GM21528 (cell line): Measurements from ENCODE around the gene RAB10.
"Not testable (repeated sequence)": the region's sequence is repeated elsewhere in the genome, so short reads cannot be mapped to it uniquely, and the experiment has no call there.

ENCODE experiments used
- ATAC-seq: cut with Tn5 transposase; IDR thresholded peaks from one replicate; pipeline ENCODE4 v1.9.1; 2021; ENCODE audit warnings: mild to moderate bottlenecking, moderate library complexity; ENCODE audit not compliant: unreplicated experiment, low FRiP score

Gene RAB10

DNA sequence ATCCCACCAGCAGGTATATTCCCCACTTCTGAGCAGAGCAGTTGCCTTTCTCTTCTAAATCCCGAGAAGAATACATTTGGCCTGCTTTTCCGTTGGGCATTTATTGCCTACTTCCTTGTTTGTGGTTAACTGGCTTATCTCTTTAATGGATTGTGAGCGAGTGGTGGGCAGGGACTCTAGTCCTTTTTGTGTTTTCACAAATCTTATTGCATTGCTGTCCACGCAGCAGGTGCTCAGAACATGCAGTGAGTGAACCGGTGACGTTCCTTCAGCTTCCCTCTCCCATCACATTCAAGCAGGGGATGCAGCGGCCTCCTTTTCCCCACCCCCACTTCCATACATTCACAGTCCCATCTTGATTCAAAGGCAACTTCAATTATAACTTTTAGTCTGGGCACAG lies 110.1 kb downstream of the RAB10 start:
- no peak for ATAC-seq

DNA sequence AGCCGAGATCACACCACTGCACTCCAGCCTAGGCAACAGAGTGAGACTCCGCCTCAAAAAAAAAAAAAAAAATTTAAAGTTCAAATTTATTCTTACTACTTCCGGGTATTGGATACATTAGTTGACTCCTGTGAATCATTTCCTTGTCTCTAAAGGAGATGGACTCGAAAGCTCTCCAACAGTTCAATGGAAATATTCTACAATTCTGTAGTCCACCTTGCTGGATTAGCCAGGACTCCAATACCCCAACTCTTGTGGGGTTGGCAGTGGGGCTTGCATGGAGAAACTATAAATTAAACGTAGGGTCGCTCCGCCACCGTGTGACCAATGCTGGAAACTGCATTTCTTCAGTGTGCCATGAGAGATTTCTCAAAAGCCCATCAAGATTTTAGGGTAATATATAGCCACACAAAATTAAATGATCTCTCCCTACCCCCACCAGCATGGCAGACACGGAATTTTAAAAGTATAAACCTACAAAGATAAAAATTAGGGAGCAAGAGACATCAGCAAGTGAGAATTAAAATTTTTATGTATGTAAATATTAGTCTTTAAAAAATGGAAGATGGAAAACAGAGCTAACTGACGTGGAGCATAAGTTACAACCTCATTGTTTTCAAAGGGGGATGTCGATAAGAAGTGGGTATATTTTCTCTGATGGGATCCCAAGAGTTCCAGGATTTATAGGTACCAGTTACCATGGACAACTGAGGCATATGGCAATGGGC lies 111.2 kb downstream of the RAB10 start:
- no peak for ATAC-seq

DNA sequence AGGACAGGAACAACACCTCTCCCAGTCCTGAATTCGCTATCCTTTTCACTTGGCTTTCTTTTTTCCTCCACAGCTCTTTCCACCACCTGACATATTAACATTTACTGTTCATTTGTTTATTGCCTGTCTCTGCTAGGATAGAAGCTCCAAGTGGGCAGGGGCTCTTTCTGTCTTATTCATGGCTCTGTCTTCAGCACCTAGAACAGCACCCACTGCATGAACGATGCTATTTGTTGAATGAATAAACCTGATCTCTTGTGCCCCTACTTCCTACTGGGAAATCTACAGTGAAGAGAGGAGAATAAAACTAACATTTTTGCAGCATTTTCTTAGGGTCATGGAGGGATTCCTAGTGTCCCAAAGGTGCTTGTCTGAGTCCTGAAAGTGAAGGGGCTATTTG lies 114.6 kb downstream of the RAB10 start:
- ATAC-seq: no peak

DNA sequence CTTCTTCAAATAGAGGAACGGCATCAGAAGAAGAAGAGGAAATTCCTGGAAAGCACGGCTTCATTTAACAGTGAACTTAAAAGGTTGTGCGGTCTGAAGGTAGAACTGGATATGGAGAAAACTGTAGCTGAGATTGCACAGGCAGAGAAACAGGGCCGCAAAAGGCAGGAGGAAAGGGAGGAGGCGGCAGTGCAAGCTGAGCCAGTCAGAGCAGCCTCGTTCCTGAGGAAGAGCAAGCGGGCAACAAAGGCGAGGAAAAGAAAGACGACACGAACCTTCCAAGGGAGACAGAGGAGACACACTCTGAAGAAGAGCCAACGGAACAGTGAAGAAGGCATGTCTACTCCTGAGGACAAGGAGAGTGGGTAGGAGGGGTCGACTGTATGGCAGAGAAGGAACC lies 116.4 kb downstream of the RAB10 start:
- ATAC-seq: no peak

DNA sequence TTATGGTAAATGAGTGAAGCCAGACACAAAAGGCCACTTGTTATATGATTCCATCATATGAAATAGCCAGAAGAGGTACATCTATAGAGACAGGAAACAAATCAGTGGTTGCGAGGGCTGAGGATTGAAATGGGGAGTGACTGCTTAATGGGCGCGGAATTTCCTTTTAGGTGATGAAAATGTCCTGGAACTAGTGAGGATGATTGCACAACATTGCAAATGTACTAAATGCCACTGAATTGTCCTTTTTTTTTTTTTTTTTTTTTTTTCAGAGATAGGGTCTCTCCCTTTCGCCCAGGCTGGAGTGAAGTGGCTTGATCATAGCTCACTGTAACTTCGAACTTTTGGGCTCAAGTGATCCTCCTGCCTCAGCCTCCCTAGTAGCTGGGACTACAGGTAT lies 123.7 kb downstream of the RAB10 start:
- no peak for ATAC-seq

DNA sequence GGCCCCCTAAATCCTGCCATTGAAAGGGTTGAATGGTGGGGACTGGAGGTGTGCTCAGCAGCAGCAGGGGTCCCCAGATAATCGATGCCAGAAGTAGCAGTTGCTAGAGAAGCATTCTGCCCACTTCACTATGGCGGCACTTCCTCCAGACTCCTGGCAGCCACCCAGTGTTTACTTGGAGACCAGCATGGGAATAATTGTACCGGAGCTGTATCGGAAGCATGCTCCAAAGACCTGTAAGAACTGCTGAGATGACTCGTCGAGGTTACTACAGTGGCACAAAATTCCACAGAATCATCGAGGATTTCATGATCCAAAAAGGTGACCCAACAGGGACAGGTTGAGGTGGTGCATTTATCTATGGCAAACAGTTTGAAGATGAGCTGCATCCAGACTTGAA lies 128.0 kb downstream of the RAB10 start:
- ATAC-seq: no peak

DNA sequence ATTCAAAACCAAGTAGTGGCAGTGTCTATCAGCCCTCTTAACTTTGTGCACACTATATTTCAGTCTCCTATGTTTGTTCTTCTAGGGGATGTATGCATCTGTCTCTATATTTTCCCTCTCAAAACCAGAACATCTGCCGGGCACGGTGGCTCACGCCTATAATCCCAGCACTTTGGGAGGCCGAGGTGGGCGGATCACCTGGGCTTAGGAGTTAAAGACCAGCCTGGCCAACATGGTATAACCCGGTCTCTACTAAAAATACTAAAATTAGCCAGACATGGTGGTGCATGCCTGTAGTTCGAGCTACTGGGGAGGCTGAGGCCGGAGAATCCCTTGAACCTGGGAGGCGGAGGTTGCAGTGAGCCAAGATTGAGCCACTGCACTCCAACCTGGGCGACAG lies 129.1 kb downstream of the RAB10 start:
- no peak for ATAC-seq

DNA sequence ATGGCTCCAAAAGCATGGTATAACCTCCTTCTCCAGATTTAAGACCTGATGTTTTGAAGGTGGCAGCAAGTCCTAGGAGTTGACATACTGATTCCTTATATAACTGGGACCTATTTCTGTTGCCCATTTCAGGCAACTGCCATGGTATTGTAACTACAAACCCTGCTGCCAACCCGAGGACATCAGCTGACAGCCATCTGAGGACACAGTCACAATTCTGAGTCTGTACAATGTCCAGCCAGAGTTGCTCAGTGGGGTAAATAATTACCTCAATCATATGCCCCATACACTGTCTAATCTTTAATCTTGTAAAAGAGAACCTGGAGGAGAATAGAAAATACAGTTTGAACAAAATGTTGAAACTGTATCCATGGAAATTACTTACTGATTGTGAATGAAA lies 130.3 kb downstream of the RAB10 start:
- no peak for ATAC-seq

DNA sequence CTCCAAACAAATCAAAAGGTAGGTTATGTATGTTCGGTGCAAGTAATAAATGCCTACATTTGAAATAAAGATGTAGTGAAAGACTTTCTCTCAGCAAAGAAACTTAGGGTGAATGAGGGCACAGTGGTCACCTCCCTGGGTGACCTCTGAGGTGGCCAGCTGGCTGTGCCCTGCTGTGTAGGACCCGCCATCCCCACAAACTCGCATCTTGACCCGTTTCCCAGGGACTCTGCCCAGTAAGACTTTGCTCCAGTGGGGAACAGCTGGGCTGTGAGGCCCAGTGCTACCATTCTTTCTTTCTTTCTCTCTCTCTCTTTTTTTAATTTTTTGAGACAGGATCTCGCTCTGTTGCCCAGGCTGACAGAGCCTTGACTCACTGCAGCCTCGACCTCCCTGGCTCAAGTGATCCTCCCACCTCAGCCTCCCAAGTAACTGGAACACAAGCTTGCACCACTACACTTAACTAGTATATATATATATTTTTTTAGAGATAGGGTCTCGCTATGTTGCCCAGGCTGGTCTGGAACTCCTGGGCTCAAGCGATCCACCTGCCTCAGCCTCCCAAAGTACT lies 130.8 kb downstream of the RAB10 start:
- no peak for ATAC-seq

DNA sequence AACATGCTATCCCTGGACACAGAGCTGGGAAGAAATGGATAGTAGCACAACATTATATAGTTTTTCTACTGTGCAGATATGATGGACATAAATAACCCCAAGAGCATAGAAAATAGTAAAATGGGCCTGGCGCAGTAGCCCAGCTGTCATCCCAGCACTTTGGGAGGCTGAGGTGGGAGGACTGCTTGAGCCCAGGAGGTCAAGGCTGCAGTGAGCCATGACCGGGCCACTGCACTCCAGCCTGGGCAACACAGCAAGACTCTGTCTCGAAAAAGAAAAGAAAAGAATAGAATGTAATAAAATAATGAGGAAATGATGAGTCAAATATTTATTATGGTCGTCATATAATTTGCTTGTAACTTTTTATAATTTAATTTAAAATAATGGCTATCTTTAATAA lies 131.5 kb downstream of the RAB10 start:
- no peak for ATAC-seq

DNA sequence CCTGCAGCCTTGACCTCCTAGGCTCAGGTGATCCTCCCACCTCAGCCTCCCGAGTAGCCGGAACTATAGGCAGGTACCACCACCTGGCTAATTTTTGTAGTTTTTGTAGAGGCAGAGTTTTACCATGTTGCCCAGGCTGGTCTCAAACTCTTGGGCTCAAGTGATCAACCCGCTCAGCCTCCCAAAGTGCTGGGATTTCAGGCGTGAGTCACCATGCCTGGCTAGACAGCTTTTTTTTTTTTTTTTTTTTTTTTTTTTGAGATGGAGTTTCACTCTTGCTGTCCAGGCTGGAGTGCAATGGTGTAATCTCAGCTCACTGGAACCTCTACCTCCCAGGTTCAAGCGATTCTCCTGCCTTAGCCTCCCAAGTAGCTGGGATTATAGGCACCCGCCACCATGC lies 132.7 kb downstream of the RAB10 start:
- not testable (repeated sequence) for ATAC-seq

DNA sequence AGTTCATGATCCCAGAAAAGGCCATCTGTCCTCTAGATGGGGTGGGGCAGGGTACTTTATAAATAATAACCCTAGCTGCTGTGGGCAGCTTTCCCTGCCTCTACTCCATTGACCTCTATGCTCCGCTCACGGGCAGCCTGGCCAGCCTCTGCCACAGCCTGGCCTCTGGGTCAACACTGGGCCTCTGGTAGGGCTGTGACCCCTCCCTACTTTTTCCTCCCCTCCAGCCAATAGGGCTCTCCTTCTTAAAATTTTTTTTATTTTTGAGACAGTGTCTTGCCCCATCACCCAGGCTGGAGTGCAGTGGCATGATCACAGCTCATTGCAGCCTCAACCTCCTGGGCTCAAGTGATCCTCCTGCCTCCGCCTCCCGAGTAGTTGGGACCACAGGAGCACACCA lies 134.9 kb downstream of the RAB10 start:
- no peak for ATAC-seq

DNA sequence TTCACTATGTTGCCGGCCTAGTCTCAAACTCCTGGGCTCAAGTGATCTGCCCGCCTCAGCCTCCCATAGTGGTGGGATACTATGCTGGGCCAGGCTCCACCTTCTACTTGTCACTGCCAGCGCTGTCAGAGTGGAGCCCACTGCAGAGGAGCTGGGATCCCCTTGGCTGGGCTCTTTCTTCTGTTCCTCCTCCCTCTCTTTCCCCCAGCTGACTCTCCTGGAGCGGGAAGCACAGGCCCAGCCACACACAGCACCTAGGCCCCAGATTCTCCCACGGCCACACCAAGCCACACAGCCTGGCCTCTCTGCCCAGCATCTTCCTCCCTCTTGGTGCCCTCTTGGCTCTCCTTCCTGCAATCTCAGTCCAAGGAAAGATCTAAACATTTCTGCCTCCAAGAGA lies 135.3 kb downstream of the RAB10 start:
- ATAC-seq: no peak

DNA sequence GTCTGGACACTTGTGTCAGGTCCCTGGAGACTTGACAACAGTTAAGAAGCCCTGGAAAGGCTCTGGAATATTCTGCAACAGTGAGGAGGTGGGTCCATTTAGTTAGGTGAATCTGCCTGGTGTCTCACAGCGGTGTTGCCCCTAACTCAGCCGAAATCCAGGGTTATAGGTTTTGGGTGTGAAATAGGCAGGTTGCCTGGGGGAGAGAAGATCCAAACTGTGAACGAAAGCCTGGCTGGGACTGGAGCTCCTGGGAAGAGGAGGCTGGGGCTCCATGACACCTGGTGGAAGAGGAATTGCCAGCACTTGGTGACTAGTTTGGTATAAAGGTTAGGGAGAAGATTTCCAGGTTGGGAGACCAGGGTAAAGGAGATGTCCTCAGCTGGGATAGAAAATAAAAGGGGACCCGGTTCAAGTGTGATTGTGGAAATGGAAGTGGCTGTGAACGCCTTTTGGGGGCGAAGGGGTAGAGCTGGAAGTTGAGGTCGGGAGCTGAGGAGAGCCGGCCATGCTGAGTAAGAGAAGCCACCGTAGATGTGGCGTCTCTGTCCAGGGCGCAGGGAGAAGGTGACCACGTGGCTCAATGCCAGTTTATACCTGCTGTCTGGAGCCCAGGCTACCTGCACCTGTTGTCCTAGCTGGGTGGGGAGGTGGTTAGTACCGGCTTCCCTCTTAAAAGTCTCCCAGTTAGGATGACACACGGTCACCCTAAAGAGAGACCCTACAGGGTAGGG lies 136.0 kb downstream of the RAB10 start:
- no peak for ATAC-seq

DNA sequence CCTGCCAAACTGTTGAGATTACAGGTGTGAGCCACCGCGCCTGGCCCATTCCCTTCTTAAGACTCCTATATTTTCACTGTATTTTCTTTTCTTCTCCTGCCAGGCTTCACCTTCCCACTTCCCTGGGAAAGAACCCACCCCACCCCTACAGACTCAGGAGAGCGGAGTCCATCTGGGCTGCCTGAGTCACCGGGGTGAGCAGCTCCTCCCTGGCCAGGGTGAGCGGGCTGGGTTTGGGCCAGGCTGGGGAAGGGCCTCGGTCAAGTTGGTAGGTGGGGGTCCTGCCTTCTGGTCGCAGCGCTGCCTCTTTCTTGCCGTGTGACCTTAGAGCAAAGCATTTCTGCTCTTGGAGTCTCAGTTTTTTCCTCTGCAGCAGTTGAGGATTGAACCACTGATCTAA lies 136.9 kb downstream of the RAB10 start:
- no peak for ATAC-seq

DNA sequence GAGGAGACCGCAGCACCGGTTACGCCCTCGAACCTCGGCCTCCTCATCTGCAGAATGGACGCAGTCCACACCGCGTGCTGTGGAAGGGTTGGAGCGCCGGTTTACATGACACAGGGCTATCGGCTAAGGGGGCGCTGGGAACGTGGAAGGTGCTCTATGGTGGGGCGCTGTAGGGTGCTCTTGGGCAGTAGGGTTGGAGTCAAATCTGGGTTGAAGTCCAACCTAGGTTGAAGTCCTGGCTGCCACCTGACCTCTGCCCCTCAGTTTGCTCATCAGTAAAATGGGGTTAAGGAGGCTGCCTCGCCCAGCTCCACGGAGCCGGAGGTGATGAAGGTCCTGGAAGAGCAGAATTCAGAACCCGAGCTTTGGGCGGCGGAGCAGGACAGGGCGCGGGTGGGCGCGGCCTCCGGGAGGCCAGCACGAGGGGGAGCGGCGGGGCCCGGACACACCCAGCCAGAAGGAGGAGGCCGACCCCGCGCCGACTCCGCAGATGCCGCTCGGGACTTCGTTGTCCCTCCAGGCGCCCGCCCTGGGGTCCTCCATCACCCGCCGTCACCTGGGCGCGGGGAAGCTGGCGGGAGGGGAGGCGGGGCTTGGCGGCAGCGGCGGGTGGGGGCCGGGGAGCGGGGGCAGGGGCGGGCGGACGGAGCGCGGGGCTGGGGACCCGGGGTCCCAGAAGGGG lies 138.4 kb downstream of the RAB10 start:
- ATAC-seq: no peak

DNA sequence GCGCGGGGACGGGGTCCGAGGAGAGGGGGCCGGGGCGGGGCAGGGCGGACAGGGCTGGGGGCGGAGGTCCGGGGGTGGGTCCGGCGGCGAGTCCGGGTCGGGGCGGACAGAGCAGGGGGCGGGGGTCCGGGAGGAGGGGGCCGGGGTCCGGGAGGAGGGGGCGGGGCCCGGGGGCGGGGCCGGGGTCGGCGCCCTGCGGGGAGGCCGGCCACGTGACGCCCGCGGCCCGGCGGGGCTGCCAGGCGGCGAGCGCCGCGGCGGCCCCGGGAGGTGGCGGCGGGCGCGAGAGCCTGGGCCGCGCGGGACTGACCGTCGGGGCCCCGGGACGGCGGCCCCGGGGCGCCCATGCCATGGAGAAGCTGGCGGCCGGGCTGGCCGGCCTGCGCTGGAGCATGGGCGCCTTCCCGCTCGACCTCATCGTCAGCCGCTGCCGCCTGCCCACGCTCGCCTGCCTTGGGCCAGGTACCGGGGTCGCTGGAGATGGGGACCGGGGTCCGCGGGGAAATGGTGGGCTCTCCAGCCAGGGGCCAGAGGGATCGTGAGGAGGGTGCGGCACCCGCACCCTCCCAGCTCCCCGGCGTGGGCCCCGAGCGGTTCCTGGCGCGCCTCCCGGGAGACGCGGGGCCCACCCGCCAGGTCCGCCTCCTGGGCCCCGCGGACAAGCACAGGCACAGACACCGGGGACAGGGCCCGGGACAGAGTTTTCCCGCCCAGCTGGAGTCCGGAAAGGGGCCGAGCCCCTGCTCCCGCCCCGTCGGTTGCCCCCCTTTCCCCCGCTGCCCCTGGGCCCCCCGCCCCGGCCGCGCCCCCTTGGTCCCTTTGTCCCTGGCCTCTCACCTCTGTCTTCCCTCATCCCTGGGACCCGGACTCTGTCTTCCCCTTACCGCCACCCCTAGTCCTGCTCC lies 139.2 kb downstream of the RAB10 start, which contains the start of gene GAREM2:
Gene GAREM2, plus strand, starts transcription at position 218 of the 905 bp plus-strand sequence. Its CDS starts 133 bp downstream, at position 351.
- no peak for ATAC-seq

DNA sequence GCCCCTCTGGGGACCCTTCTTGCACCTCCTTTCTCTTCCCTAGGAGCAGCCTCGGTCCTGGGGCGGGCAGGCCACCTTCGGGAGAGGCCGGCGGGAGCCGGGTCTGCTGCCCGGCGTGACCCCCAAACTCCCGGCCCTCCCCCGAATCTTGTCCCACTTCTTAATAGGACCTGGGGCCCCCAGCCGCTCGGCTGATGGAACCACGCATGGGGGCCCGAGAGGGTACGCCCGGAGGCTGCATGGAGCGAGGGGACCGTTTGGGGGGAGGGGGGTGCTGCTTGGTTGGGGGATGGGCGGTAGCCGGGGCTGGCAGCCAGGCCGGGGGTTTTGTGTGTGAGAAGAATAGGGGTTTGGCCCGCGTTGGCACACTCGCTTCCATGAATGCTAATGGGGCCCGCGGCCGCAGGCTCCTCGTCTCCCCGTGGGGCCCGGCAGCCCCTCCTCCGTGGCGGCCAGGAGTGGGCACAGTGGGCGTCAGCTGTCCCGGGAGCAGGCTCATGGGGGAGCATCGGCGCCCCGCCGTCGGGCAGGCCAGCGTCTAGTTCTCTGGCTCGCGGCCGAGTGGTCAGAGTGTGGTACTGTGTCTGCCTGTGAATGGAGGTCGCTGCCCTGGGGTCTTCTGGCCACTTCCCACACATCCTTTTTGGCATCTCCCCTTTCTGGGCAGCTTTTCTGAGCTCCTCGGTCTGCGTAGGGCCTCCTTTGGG lies 140.0 kb downstream of the RAB10 start:
- no peak for ATAC-seq

DNA sequence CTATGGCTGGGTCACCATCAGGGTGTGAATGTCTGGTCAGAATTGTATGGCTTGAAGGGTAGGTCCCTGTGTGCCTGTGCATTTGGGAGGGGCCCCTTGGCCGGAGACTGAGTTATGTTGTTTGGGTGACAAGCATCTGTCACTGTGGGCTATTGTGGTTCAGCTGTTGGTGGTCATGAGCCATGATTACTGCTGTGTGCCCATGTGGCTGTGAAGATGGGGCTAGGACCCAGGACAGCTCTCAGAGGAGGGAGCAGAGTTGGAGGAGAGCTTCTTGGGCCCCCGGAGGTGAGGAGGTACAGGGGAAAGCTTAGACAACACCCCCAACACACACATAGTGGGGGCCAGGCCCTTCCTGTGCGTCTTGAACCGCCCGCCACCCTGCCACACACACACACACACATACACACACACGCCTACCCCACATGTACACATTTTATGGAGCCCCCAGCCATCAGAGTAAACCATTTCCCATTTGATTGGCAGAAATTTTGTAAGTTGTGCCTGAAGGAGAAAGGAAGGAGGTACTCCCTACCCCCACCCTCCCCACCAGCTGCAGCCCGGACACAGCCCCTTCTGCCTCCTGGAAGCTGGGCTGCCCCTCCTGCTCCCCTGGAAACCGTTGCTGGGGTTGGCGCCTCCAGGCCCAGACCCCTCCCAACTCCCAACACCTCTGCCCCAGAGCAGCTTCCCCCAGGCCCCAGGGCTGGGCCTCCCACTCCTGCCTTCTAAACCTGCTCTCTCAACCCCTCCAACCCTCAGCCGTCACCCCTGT lies 141.0 kb downstream of the RAB10 start:
- ATAC-seq: no peak
